ENCODE results near the gene ZER1. TPM values are rescaled to one million over a fixed set of nuclear protein-coding genes. Genes with fewer than 3 reads are reported as not detected.
A peak's percentile ranks its signal among the peaks of the same experiment; 100 is the strongest.

The ZER1 gene
- total RNA-seq, 8 experiments from 2014 or later, result 17.8 to 35.1 (median 24.5) TPM

DNA sequence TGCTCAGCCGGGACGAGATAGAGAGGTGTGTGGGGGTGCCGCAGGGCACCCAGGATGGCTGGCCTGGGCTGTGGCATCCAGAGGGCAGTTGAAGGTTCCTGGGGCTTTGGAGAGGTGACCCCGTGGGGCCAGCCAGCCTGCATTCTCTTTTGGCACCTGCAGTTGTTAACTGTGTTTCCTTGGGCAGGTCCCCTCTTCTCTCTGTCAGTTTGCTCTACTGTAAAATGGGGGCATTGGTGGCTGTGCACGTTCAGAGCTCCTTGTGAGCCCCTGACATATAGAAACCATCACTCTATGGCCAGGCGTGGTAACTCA is 56.3 kb downstream of the ZER1 start:
- H3K4me1 ChIP-seq (replicated peaks in 1 of 2), result no peaks in the 10 kb centered on the region
- ATAC-seq (replicated peaks in 6 of 8), result no peak
- in situ Hi-C loops (cut with MboI; ENCODE audit: low pct_unique_long_range_greater_than_20kb in 2 of 9, low sequenced_read_pairs in 9 of 9, unreplicated experiment in 9 of 9), result no loop called here
- 71 to 80% methylated on average over 1 to 2 of the region's 6 CpGs; no CpG with 5 or more reads in 8 of the 10 experiments for WGBS, 10 experiments
- no peak overlapping the region for H3K4me3 ChIP-seq
- no peak overlapping the region for H3K27ac ChIP-seq

DNA sequence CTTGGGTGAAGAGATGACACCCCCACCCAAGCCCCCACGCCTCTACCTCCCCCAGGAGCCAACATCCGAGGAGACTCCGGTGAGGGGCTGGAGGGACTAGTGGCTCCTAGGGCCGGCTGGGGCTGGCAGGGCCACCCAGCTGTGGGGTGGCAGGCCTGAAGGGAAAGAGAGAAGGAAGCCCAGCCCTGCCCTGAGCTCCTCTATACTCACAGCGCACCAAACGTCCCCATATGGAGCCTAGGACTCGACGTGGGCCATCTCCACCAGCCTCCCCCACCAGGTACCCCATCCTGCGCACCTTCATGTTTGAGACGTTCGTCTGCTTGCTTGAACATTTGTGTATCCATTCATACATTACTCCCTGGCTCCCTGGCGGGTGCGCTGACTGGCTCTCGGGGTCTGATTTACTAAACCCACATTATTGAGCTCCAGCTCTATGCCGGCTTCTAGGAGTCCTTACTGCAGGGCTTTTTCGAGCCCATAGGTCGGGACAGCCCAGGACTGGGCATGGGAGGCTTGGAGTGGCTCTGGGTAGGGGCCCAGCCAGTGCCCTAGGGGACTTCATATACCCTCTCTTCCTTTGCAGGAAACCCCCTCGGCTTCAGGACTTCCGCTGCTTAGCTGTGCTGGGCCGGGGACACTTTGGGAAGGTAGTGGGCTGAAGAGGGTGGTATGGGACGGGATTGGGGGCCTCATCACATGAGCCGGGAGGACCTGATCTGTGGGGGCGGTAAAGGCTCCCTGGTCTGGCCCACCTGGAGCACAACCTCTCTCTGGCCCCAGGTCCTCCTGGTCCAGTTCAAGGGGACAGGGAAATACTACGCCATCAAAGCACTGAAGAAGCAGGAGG is 56.9 kb downstream of the ZER1 start:
- peak in 1 of 8 experiments; percentile 5 for ATAC-seq (replicated peaks in 6 of 8)
- in situ Hi-C loops (cut with MboI; ENCODE audit: low pct_unique_long_range_greater_than_20kb in 2 of 9, low sequenced_read_pairs in 9 of 9, unreplicated experiment in 9 of 9), result no loop called here
- WGBS, 10 experiments, result 76 to 100% (median 80%) methylated on average over 1 to 10 of the region's 24 CpGs; no CpG with 5 or more reads in 7 of the 10 experiments
- no peaks in the 10 kb centered on the region for H3K4me1 ChIP-seq (replicated peaks in 1 of 2)
- no peak overlapping the region for H3K4me3 ChIP-seq
- no peak overlapping the region for H3K27ac ChIP-seq

DNA sequence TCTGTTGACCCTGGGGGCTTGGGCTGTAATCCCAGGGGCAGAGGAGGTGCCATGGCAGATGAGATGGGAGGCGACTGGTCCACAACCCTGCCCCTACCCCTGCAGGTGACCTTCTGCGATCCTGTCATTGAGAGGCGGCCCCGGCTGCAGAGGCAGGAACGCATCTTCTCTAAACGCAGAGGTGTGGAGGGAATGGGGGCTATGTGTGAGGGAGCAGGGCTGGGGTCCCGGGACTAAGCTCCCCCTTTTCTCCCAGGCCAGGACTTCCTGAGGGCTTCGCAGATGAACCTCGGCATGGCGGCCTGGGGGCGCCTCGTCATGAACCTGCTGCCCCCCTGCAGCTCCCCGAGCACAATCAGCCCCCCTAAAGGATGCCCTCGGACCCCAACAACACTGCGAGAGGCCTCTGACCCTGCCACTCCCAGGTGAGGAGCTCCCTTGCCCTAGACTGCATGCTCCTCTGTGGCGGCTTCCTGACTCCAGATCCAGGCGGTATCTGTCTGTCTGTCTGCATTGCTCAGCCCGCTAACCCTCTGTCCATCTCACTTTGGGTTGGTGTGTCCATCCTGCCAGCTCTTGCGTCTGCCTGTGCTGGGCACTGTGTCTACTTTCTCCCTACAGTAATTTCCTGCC is 57.7 kb downstream of the ZER1 start:
- peak in 1 of 8 experiments; percentile 10 for ATAC-seq (replicated peaks in 6 of 8)
- in situ Hi-C loops (cut with MboI; ENCODE audit: low pct_unique_long_range_greater_than_20kb in 2 of 9, low sequenced_read_pairs in 9 of 9, unreplicated experiment in 9 of 9), result no loop called here

DNA sequence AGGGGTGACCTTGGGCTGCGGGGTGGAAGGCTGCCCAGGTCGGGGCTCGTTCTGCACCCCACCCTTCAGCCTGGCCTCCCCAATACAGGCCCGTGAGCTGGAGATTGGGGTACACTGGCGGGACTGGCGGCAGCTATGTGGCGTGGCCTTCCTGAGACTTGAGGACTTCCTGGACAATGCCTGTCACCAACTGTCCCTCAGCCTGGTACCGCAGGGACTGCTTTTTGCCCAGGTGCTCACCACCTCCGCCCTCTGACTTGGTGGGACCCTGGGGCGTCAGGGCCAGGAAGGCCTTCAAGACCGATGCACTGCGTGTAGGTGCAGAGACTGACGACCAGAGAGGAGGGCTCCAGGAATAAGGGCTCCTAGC is 58.3 kb downstream of the ZER1 start:
- Histone ChIP-seq H3K27ac (no peak overlapping the region), H3K4me3 (no peak overlapping the region), H3K4me1 (replicated peaks in 1 of 2) (no peaks in the 10 kb centered on the region)
- in situ Hi-C loops (cut with MboI; ENCODE audit: low pct_unique_long_range_greater_than_20kb in 2 of 9, low sequenced_read_pairs in 9 of 9, unreplicated experiment in 9 of 9), result no loop called here
- 80 to 100% (median 90%) methylated on average over 1 to 4 of the region's 13 CpGs; no CpG with 5 or more reads in 6 of the 10 experiments for WGBS, 10 experiments
- peak in 2 of 8 experiments; percentile 14 to 19 for ATAC-seq (replicated peaks in 6 of 8)

More for the DNA sequence above, 57.7 kb downstream of the ZER1 start:
- Histone ChIP-seq H3K4me3 (no peak overlapping the region), H3K27ac (no peak overlapping the region), H3K4me1 (replicated peaks in 1 of 2) (no peaks in the 10 kb centered on the region)
- 80 to 100% (median 100%) methylated on average over 1 to 2 of the region's 19 CpGs; no CpG with 5 or more reads in 7 of the 10 experiments for WGBS, 10 experiments

DNA sequence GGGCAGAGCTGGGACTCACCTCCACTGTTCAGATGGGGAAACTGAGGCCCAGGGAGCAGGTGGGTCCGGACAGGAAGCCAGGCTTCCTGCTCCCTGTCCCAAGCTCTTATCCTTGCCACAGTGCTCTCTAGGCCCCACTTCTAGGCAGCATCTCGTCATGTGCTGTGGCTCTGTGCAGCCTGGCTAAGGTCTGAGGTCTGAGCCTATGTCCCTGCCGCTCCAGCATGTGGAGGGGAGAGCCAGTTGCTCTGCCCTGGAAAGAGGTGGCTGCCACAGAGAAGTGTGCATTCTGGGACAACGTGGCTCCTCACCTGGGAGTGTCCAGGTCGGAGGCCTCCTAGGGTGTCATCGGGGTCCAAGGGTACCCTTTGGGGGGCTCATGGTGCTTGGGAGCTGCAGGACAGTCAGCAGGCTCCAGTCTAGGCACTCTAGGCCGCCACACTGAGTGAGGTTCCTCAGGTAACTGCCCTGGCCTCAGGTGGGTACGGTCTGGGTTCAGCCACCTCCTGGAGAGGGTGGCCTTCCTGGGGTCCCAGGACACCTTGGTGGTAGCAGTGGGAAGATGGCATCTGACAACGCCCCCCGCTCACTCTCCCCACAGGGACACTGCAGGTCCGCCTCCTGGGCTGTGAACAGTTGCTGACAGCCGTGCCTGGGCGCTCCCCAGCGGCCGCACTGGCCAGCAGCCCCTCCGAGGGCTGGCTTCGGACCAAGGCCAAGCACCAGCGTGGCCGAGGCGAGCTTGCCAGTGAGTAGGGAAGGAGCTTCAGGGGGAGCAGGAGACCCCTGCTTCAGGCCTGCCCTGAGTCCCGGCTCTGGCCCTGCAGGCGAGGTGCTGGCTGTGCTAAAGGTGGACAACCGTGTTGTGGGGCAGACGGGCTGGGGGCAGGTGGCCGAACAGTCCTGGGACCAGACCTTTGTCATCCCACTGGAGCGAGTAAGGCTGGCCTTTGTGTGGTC is 59.0 kb downstream of the ZER1 start:
- no peak overlapping the region for H3K4me3 ChIP-seq
- in situ Hi-C loops (cut with MboI; ENCODE audit: low pct_unique_long_range_greater_than_20kb in 2 of 9, low sequenced_read_pairs in 9 of 9, unreplicated experiment in 9 of 9), result no loop called here
- WGBS, 10 experiments, result 73 to 93% (median 80%) methylated on average over 3 to 8 of the region's 26 CpGs; no CpG with 5 or more reads in 7 of the 10 experiments
- no peak overlapping the region for H3K27ac ChIP-seq
- no peaks in the 10 kb centered on the region for H3K4me1 ChIP-seq (replicated peaks in 1 of 2)
- peak in 3 of 8 experiments; percentile 11 to 27 (median 12) for ATAC-seq (replicated peaks in 6 of 8)

DNA sequence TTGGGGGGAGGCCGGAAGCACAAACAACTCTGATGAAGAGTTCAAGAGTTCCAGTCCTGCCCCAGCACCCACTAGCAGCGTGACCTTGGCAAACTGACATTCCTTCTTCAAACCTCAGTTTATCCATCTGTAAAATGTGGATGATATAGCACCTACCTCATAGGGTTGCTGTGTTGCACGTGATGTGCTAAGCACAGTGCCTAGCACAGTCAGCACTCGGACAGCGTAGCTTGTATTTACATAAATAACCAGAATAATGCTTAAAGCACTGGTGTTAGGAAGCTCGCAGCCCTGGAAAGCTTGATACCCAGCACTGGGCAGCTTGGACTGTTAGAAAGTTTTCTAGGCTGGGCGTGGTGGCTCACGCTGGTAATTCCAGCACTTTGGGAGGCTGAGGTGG is 64.3 kb downstream of the ZER1 start:
- 81 to 100% (median 96%) methylated on average over 1 to 6 of the region's 8 CpGs; no CpG with 5 or more reads in 3 of the 10 experiments for WGBS, 10 experiments
- in situ Hi-C loops (cut with MboI; ENCODE audit: low pct_unique_long_range_greater_than_20kb in 2 of 9, low sequenced_read_pairs in 9 of 9, unreplicated experiment in 9 of 9), result no loop called here
- ATAC-seq (replicated peaks in 6 of 8), result no peak
- Histone ChIP-seq H3K27ac (no peak overlapping the region), H3K4me3 (no peak overlapping the region), H3K4me1 (replicated peaks in 1 of 2) (no peaks in the 10 kb centered on the region)

DNA sequence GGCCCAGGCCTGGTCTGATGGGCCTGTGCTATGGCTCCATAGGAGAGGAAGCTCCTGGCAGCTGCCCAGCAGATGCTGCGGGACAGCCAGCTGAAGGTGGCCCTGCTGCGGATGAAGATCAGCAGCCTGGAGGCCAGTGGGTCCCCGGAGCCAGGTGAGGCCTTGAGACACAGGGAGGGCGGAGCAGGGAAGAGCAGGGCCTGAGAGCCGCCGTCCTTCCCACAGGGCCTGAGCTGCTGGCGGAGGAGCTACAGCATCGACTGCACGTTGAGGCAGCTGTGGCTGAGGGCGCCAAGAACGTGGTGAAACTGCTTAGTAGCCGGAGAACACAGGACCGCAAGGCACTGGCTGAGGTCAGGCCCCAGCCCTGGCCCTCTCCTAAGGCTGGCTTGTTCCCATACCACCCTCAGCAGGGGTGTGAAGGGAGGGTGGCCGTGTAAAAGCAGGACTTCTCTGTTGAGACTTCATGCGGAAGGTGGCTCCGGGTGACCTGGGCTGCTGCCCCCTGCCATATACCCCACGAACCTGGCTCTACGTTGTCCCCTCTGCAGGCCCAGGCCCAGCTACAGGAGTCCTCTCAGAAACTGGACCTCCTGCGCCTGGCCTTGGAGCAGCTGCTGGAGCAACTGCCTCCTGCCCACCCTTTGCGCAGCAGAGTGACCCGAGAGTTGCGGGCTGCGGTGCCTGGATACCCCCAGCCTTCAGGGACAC is 64.9 kb downstream of the ZER1 start:
- ATAC-seq (replicated peaks in 6 of 8), result no peak
- Histone ChIP-seq H3K27ac (no peak overlapping the region), H3K4me3 (no peak overlapping the region), H3K4me1 (replicated peaks in 1 of 2) (no peaks in the 10 kb centered on the region)
- in situ Hi-C loops (cut with MboI; ENCODE audit: low pct_unique_long_range_greater_than_20kb in 2 of 9, low sequenced_read_pairs in 9 of 9, unreplicated experiment in 9 of 9), result no loop called here
- 80 to 100% (median 93%) methylated on average over 1 to 6 of the region's 23 CpGs; no CpG with 5 or more reads in 5 of the 10 experiments for WGBS, 10 experiments

DNA sequence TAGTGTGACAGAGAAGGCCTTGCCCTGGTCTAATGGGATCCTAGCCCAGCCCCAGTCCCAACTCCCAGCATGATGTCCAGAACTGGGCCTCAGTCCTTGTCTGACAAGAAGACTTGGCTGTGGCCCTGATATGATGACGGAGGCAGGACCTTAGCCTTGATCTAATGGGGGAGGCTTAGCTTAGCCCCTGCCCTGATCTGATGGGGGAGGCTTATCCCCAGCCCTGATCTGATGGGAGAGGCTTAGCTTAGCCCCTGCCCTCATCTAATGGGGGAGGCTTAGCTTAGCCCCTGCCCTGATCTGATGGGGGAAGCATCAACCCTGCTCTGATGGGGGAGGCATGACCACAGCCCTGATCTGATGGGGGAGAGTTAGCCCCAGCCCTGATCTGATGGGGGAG is 65.7 kb downstream of the ZER1 start:
- WGBS, 10 experiments, result 100% methylated on average over 1 of the region's 1 CpG; no CpG with 5 or more reads in 8 of the 10 experiments
- H3K27ac ChIP-seq, result no peak overlapping the region
- in situ Hi-C loops (cut with MboI; ENCODE audit: low pct_unique_long_range_greater_than_20kb in 2 of 9, low sequenced_read_pairs in 9 of 9, unreplicated experiment in 9 of 9), result no loop called here
- no peak overlapping the region for H3K4me3 ChIP-seq
- no peaks in the 10 kb centered on the region for H3K4me1 ChIP-seq (replicated peaks in 1 of 2)
- ATAC-seq (replicated peaks in 6 of 8), result no peak

DNA sequence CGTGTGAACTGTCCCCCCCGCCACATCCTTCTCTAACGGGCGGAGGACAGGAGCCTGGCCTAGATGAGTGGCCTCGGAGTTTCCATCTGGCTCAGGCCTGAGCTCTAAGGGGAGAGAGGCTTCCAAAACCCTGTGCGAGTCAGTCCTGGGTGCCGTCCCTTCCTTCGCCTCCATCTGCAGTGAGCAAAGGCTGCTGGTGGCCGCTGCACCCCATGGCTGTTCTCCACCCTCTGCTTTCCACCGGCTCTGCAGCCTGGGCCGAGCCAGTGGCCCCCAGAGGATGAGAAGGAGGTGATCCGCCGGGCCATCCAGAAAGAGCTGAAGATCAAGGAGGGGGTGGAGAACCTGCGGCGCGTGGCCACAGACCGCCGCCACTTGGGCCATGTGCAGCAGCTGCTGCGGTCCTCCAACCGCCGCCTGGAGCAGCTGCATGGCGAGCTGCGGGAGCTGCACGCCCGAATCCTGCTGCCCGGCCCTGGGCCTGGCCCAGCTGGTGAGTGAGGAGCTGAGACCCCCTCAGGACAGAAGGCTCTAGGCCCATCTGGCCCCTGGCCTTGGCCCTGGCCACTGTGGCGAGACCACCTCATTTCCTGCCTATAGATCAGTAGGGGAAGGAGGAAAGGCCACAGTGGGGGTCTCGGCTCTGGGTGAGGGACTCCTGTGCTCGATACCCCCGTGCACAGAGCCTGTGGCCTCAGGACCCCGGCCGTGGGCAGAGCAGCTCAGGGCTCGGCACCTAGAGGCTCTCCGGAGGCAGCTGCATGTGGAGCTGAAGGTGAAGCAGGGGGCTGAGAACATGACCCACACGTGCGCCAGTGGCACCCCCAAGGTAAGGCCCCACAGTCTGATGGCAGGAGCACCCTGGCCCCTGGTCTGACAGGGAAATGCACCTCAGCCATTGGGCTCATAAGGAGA is 66.4 kb downstream of the ZER1 start:
- no peak for ATAC-seq (replicated peaks in 6 of 8)
- in situ Hi-C loops (cut with MboI; ENCODE audit: low pct_unique_long_range_greater_than_20kb in 2 of 9, low sequenced_read_pairs in 9 of 9, unreplicated experiment in 9 of 9), result no loop called here
- H3K4me1 ChIP-seq (replicated peaks in 1 of 2), result no peaks in the 10 kb centered on the region
- WGBS, 10 experiments, result 78 to 100% (median 93%) methylated on average over 2 to 10 of the region's 36 CpGs; no CpG with 5 or more reads in 3 of the 10 experiments
- no peak overlapping the region for H3K27ac ChIP-seq
- H3K4me3 ChIP-seq, result no peak overlapping the region

DNA sequence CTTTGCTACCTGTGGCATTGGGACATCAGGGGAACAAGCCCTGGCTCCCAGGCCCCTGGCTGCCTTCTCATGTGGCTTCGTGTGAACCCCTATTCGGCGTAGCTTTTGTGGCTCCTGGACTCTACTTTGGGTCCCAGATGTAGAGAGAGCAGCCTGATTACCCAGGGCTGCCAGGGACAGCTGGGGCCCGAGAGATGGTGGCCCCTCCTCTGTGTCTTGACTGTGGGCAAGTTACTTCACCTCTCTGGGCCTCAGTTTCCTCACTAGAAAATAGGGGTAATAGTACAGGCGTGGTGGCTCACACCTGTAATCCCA is 67.4 kb downstream of the ZER1 start:
- WGBS, 10 experiments, result 60 to 100% (median 94%) methylated on average over 1 to 3 of the region's 5 CpGs; no CpG with 5 or more reads in 6 of the 10 experiments
- in situ Hi-C loops (cut with MboI; ENCODE audit: low pct_unique_long_range_greater_than_20kb in 2 of 9, low sequenced_read_pairs in 9 of 9, unreplicated experiment in 9 of 9), result no loop called here
- no peak overlapping the region for H3K4me3 ChIP-seq
- no peak overlapping the region for H3K27ac ChIP-seq
- ATAC-seq (replicated peaks in 6 of 8), result no peak
- H3K4me1 ChIP-seq (replicated peaks in 1 of 2), result no peaks in the 10 kb centered on the region

DNA sequence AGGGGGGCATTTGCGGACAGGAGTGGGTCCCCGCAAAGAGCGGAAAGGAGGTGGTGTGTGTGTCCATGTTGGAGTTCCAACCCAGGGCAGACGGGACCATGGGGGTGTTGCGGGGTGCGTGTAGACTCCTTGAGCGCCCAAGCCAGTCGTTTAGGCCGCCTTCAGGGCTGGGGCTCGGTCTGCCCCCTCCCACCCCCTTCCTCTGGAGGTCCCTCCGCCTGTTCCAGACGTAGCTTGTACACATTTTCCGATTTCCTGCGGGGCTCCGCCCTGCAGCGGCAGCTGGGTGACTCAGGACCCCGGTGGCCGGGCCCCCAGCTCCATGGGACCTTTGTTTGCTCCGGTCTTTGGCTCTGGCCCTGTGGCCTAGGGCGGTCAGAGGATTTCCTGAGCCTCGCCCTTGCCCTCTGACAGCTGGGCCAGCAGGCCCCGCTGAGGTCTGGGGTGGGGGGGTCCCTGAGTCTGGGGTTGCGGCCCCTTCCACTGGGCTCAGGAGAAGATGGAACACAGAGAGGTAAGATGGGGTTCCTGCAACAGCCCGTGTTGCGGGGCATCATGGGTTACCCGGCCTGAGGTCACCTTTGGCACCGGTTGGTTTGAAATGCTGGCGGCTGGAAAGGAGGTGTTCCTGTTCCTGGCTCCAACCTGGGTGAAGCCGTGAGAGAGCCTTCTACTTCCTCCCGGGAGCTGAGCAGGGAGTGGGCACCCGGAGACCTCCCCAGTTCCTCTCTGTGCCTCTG is 67.9 kb downstream of the ZER1 start:
- no peaks in the 10 kb centered on the region for H3K4me1 ChIP-seq (replicated peaks in 1 of 2)
- in situ Hi-C loops (cut with MboI; ENCODE audit: low pct_unique_long_range_greater_than_20kb in 2 of 9, low sequenced_read_pairs in 9 of 9, unreplicated experiment in 9 of 9), result no loop called here
- H3K27ac ChIP-seq, result no peak overlapping the region
- H3K4me3 ChIP-seq, result peak overlapping the region in 3 of 5 donors; percentile 61 to 99 (median 80)
- no peak for ATAC-seq (replicated peaks in 6 of 8)
- 40 to 100% (median 78%) methylated on average over 2 to 4 of the region's 31 CpGs; no CpG with 5 or more reads in 5 of the 10 experiments for WGBS, 10 experiments

Data from motor neuron (in vitro differentiated cells).